Ovary (tissue), 3 donors: ENCODE measurements around the gene RRP12.

Source experiments
- EP300 ChIP-seq: sonication (generic); formaldehyde crosslinking; IDR thresholded peaks from one replicate; pipeline ENCODE4 v1.6.1; 2017; ENCODE audit warnings: antibody characterized with exemption
- POLR2A ChIP-seq: fragments of 450-650 bp; IDR thresholded peaks from one replicate; pipeline ENCODE4 v1.6.1; 2017; ENCODE audit warnings: antibody characterized with exemption, mild to moderate bottlenecking, moderate library complexity
- TF ChIP-seq, protein P1 (sequence below), 3 donors: fragments of 450-650 bp in 2 of 3; fragments of 200-600 bp in 1 of 3; IDR thresholded peaks; one replicate each; pipeline versions ENCODE4 v1.5.1 to v1.8.0; 2016 to 2022; ENCODE audit warnings: antibody characterized with exemption in 3 of 3, mild to moderate bottlenecking in 1 of 3
- donor health status: DM: no; HTN: no; CAD: no.

DNA sequence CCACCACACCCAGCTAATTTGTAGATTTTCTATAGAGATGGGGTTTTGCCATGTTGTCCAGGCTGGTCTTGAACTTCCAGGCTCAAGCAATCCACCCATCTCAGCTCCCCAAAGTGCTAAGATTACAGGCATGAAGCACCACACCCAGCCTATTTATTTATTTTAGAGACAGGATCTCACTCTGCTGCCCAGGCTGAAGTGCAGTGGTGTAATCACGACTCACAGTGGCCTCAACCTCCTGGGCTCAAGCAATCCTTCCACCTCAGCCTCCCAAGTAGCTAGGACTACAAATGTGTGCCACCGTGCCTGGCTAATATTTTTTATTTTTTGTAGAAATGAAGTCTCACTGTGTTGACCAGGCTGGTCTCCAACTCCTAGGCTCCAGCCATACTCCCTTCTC is 59.7 kb downstream of the RRP12 start:
- TF ChIP-seq POLR2A (no peak), EP300 (no peak)
- TF ChIP-seq, protein P1, sequence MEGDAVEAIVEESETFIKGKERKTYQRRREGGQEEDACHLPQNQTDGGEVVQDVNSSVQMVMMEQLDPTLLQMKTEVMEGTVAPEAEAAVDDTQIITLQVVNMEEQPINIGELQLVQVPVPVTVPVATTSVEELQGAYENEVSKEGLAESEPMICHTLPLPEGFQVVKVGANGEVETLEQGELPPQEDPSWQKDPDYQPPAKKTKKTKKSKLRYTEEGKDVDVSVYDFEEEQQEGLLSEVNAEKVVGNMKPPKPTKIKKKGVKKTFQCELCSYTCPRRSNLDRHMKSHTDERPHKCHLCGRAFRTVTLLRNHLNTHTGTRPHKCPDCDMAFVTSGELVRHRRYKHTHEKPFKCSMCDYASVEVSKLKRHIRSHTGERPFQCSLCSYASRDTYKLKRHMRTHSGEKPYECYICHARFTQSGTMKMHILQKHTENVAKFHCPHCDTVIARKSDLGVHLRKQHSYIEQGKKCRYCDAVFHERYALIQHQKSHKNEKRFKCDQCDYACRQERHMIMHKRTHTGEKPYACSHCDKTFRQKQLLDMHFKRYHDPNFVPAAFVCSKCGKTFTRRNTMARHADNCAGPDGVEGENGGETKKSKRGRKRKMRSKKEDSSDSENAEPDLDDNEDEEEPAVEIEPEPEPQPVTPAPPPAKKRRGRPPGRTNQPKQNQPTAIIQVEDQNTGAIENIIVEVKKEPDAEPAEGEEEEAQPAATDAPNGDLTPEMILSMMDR (IDR thresholded peaks at IDR 0.05) = no peak
